AG10803 (cell line): Measurements from ENCODE around the gene MAN2C1.
A peak's percentile ranks its signal among the peaks of the same experiment; 100 is the strongest.
"Not testable (repeated sequence)": the region's sequence is repeated elsewhere in the genome, so short reads cannot be mapped to it uniquely, and the experiment has no call there.

Experiments
- DNase-seq: peaks from one replicate; pipeline ENCODE4 v3.0.0; 2010; ENCODE audit warnings: low read depth
- H3K4me3 ChIP-seq: 2 replicates; pipeline ENCODE4 v1.5.1; 2011; ENCODE audit warnings: mild to moderate bottlenecking, low read length, control low read depth
- CTCF ChIP-seq: conservative IDR thresholded peaks from 2 replicates; pipeline ENCODE4 v1.5.1; 2011; ENCODE audit warnings: mild to moderate bottlenecking, low read length, control low read depth, inconsistent platforms

The MAN2C1 gene

GRCh38 chr15:75367913-75368688 is at the start of gene MAN2C1:
Gene MAN2C1 (minus strand): TSS chr15:75368607. CDS start chr15:75368583, 24 bp downstream.
- peak; percentile 72 for TF ChIP-seq CTCF
- peak within 1 kb of the TSS; percentile 85 for H3K4me3 ChIP-seq
- DNase-seq = peak; percentile 93

GRCh38 chr15:75416584-75416983 is 48.2 kb upstream of the MAN2C1 start:
- no peak for TF ChIP-seq CTCF
- H3K4me3 ChIP-seq = no peak overlapping the region
- no peak for DNase-seq

- H3K4me3 ChIP-seq = no peak overlapping the region
- no peak for DNase-seq
- no peak for TF ChIP-seq CTCF
Measured at GRCh38 chr15:75410196-75410595, 41.8 kb upstream of the MAN2C1 start.

GRCh38 chr15:75407083-75407482 is 38.7 kb upstream of the MAN2C1 start:
- no peak for DNase-seq
- H3K4me3 ChIP-seq = no peak overlapping the region
- no peak for TF ChIP-seq CTCF

DNA sequence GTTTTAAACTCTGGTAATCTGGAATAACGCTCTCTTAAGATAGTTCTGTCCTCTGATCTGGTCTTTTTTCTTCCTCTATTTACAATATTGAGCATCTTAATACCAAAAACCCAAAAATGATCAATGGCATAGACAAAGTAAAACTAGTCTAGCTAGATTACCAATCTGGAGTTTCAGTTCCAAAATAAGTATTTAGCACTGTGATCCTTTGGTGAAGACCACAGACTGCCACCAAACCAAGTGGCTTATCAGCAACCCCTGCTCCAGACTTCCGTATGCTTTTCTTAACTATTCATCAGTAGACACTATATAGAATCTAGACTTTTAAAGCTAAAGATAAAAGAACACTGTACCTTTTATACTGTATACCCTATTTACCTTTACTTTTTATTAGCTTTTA is 35.5 kb upstream of the MAN2C1 start:
- DNase-seq = no peak
- H3K4me3 ChIP-seq = no peak overlapping the region
- no peak for TF ChIP-seq CTCF

DNA sequence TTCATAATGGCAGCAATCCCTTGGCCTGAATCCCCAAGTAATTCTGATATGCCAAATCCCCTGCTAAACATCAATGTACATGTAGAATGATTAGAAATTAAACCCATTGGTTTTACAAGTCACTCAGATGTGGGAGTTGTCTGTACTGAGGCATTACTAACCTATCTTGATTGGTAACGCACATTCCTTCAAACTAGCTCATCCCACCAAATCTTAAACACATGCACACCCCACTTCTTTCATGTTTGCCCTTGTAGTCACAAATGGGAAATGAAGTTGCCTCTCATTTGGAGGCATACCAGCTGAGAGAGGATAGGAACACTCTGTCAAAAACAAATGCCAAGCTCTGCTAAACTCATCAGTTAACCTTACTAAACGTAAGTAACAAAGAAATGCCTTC is 29.1 kb upstream of the MAN2C1 start:
- TF ChIP-seq CTCF = no peak
- peak; percentile 33 for DNase-seq
- H3K4me3 ChIP-seq = no peak overlapping the region

- no peak for DNase-seq
- TF ChIP-seq CTCF = no peak
- H3K4me3 ChIP-seq = no peak overlapping the region
Measured at GRCh38 chr15:75389791-75390382, 21.5 kb upstream of the MAN2C1 start.

- H3K4me3 ChIP-seq, DNase-seq: not testable (repeated sequence)
Measured at GRCh38 chr15:75383986-75384385, 15.6 kb upstream of the MAN2C1 start.
